GM21529 (cell line): Measurements from ENCODE around the gene LCE1F.

Experiments
- ATAC-seq: cut with Tn5 transposase; IDR thresholded peaks from one replicate; pipeline ENCODE4 v1.9.1; 2021; ENCODE audit not compliant: unreplicated experiment

LCE1F gene, protein sequence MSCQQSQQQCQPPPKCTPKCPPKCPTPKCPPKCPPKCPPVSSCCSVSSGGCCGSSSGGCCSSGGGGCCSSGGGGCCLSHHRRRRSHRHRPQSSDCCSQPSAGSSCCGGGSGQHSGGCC

DNA sequence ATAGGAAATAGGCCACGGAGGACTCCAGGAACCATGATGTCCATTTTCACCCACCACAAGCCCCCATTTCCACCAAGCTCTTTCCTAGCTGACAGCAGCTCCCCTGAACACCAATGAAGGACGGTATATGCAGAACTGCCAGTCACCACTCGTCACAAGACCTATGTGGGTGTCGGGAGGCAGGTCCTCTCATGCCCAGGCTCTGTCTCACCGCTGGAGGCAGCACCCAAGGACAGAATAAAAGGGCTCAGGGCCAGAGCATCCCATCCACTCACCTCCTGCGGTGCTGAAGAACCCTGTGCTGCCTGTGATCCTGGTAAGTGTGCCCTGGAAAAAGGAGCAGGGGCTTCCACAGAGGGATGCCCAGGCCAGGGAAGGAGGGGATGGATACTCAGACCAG, at the start of gene LCE1F:
Gene LCE1F, plus strand, starts transcription at position 266 of the 400 bp plus-strand sequence. CDS start 1,232 bp downstream, outside the sequence.
- no peak for ATAC-seq

DNA sequence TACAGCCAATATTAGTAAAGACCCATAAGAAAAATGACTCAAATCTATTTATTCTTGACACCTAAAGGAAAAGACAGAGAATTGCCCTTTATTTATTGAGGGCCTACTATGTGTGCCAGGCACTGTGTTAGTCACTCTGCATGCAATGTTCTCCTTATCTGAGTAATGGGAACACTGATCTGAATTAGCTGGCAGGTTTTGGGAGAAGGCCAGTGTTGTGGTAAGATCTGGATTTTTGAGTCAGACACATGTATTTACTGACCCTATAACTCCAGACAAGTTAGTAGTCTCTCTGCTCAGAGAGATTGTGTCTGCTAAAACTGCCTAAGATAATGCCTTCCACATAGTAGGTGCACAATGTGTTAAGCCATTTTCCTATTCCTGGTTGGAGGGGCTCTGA, 49.7 kb upstream of the LCE1F start:
- no peak for ATAC-seq

DNA sequence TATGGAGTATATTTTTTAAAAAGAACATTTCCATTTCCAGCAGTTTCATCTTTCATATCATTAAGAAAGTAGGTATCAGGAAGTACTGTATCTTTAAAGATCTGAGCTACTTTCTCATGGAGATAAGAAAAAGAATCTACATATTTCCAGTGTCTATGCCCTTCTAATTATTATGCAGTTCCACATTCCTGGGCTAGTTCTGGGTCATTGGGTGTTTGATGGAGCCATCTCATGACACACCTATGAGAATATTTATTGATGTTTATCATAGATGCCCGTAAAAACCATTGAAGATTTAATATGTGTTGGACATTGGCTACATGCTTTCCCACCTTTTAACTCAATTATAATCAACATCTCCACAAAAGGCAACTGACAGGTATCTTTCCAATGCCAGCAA, 46.0 kb upstream of the LCE1F start:
- ATAC-seq, result no peak

DNA sequence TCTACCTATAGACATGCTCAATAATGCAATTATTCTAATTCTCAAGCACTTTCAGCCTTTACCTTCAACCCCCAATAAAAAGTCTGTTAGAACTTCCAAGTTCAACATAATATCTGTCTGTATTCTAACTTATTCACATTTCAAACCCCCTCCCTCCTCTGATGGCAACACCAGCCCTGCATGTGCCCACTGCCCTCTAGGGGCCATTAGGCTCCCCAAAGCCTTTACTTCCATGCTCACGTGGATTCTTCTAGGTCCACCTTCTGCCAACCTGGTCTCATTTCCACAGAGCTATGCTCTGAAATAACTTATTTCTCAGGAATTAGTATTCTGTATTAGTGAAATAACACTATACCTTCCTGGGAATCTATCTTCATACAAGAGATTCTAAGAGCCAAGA, 39.3 kb upstream of the LCE1F start:
- ATAC-seq, result no peak

DNA sequence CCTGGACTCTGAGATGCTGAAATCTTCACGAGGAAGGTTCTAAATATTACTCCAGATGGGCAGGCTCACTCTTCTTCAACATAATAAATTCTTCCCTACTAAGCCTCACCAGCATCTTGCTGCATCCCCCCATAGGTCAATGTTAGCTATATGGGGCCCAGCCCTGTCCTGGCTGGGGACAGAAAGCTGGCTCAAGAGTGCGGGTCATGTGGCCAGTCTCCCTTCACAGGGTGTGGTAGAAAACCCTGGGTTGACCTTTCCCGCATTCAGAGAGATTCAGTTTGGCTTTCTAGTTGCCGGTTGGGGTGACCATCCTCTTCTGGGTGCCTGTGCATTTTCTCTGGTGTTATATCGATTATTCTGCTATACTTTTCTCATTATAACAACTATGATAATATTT, 36.9 kb upstream of the LCE1F start:
- no peak for ATAC-seq

DNA sequence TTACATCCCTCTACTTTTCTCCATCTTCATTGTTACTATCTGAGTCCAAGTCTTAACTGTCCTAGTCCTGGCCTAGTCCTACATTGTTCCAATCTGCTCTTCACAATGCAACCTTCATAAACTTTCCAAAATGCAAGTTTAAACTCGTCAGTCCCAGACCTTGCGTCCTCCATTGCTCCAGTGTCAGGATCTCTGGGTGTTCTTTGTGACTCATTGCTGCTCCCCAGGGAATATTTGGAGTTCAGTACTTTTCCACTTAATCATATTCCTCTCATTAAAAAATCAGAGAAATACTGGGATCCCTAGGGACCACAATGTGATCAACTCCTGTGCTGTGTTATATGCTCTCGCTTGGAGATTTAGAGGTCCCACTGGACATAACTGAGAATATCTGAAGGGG, 35.1 kb upstream of the LCE1F start:
- ATAC-seq, result no peak

DNA sequence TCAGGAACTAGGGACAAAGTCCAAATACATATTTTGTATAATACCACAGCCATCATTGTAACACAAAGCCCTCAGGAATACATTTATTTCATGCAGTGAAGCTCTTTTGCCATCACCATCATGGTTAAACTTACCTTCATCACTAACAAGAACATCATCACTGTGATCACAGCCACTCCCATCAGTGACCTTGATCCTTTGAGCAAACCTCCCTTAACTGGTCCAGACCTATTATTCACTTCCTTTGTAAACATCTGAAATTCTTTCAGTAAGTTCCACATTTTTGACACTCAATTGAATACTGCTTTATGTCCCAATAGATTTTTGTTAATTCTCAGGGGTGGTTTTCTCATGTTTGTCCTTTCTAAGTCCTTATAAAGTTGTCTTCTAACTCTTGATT, 33.3 kb upstream of the LCE1F start:
- no peak for ATAC-seq

DNA sequence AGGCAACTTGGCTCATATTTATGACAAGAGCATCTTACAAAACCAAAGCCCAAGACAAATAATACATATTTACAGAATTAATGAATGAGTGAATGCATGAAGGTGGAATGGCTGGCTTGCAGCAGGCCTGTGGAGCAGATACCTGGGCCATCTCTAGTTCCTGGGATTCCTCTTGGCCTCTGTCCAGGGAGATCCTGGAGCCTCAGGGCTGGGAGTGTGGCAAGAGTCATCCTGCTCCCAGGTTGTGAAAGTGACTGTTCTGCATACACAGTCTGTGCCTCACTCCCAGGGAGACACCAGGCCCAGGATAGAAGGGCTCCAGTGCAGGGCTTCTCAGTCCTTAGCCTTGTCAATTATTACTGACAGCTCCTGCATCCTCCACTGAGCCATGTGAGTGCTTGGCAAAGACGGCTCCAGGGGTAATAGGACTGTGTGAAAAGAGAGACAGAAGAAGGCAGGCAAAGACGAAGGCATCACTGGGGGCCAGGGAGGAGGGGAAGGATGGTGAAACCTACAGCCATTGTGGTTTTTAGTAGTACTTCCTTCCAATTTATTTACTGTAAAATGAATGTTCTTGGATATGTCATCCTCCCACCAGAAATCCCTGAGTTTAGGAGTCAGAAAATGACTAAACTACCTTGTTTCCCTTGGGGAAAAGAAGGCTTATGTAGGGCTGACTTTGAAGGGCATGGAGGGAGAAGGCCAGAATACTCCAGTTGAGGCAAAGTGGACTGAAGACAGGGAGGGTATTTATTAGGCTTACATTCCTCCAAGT, 31.4 kb upstream of the LCE1F start:
- no peak for ATAC-seq

DNA sequence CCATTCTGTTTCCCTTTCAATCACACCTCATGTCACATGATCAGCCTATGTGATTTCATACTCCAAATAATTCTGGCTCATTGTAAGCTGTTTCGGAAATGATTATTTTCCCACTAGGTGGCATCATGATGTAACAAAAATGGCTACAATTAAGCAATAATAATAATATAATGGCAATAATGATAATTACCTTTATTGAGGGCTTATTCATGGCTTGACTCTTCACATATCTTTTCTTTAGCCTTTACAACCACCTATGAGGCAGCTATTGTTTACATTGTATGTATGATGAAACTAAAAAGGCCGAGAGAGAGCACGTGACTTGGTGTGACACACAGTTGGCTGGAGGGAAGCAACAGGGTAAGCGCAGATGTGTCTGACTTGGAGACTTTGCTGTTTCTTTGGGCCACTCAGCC, 29.6 kb upstream of the LCE1F start:
- no peak for ATAC-seq

DNA sequence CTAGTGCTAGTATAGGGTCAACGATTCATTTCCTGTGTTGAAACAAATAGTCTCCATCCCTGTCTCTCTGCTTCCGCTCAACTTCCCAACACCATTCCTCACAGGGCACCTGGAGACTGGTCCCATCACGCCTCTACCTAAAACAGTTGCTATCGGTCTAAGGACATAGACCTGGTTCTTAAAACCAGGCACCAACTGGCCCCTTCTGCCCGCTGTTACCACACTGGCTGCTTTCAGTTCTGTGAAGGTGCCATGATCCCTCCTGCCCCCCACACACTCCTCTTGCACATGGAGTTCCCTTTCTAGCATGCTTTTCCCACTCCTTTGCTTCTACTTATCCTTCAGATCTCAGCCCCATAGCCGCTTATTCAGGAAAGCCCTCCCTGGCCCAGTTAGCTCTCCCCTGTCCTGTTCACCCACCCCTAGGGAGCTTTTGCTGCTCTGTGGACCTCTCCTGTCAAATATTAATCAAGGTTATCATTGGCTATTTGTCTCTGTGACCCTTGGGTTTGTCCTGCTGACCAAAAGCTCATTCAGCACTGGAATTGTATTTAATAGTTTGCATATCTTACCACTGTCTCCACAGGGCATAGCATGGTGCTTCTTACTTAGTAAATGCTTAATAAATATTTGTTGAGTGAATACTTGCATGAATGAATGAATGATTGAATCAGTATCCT, 29.0 kb upstream of the LCE1F start:
- no peak for ATAC-seq

DNA sequence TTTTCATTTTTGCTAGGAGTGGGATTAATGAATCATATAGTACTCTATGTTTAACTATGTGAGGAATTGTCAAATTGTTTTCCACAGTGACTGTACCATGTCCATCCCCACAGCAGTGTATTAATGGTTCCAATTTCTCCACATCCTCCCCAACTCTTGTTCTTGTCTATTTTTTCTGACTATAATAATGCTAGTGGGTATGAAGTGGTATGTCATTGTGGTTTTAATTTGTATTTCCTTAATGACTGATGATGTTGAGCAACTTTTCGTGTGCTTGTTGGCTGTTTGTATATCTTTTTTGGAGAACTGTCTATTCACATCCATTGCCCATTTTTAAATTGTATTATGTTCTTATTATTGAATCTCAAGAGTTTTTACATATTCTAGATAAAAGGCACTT, 27.1 kb upstream of the LCE1F start:
- ATAC-seq, result no peak

DNA sequence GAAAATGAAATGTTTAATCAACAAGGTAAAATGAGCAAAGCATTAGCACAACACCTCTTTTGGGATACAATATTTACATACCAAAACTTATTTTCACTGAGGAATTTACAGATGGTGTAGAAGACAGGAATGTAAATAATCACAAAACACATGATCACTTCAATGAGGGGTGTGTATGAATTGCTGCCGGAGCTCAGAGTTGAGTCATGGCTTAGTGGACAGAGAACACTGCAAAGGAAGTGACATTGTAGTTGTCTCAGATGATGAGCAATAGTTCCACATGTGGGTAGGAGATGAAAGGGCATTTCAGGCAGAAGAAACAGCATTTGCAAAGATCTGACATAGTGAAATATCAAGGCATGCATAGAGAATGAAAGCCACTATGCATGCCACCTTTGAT, 22.7 kb upstream of the LCE1F start:
- ATAC-seq, result no peak

DNA sequence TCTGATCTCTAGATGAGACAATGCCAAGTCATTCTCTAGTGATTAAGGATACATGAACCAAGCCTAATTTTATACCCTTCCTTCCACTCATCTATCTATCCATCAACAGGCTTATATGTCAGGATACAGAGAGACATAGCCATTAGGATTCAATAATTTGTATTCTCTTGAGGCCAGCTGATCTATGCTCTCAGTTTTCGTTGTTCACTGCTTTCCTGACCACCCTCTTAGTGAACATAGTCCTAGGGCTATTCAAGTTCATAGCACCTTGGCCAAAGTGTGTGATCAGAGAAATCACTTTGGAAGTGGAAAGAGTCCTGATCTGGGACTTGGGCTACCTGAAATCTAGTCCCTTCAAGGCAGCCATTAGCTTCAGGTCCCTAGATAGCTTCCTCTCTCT, 21.4 kb upstream of the LCE1F start:
- ATAC-seq, result no peak

DNA sequence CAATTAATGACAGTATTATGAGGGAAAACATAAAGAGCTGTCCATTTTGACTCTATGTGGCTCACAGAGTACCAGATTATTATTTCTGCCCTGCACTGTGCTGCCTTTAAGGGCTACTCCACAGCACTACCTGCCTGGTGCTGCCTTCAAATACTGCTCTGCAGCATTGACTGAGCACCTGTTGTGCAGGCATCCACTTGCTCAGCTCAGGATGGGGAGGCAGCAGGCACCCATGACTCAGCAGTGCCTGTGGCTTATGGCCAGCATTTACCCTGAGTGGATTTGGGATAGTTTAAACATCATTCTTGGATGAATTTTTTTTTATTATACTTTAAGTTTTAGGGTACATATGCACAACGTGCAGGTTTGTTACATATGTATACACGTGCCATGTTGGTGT, 18.1 kb upstream of the LCE1F start:
- ATAC-seq, result no peak

DNA sequence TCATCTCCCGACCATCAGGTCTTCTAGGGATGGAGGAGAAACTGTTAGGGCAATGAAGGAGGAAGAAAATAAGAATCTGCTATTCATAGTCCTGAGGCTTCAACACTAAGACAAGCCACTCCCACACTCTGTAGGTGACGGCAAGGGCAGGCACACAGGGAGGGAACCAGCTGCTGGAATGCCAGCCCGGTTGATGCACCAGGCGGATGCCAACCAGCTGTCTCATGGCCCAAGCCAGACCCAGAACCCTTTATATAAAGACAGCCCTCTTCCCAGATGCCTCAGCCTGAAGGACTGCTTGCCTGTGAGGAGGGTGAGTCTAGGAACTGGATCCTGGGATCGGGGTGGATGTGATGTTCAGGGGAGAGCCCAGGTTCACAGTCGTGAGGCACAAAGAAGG, 17.2 kb upstream of the LCE1F start, which contains the start of gene KPRP:
Gene KPRP, plus strand, starts transcription at position 279 of the 400 bp plus-strand sequence. CDS start 1,564 bp downstream, outside the sequence.
- ATAC-seq, result no peak

DNA sequence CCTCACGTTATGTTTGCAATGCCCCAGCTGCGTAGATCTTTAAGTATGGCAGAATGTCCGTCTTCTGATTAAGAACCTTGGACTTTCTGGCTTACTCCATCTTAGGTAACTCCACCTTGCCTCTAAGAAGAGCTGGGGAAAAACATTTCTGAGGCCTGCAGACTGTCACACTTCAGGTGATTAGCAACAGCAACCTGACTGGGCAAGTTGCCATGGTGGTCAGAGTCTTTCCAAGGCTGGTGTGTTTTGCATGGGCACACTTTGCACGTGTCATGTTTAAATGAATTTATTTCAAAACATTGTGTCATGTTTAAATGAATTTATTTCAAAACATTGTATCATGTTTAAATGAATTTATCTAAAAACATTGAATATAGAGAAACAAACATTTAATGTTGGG, 16.3 kb upstream of the LCE1F start:
- no peak for ATAC-seq

DNA sequence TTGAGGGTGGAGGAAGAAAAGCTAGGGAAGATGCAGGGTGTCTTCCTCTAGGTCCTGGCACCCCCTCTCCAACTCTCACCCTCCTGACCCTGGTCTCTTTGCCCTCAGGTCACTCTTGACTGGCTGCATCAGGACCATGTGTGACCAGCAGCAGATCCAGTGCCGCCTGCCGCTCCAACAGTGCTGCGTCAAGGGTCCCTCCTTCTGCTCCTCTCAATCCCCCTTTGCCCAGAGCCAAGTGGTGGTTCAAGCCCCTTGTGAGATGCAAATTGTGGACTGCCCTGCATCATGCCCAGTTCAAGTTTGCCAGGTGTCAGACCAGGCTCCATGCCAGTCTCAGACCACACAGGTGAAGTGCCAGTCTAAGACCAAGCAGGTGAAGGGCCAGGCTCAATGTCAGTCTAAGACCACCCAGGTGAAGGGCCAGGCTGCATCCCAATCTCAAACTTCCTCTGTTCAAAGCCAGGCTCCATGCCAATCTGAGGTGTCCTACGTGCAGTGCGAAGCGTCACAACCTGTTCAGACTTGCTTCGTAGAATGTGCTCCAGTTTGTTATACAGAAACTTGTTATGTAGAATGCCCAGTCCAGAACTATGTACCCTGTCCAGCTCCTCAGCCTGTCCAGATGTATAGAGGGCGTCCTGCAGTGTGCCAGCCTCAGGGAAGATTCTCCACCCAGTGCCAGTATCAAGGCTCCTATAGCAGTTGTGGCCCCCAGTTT, 15.3 kb upstream of the LCE1F start:
- ATAC-seq, result no peak

DNA sequence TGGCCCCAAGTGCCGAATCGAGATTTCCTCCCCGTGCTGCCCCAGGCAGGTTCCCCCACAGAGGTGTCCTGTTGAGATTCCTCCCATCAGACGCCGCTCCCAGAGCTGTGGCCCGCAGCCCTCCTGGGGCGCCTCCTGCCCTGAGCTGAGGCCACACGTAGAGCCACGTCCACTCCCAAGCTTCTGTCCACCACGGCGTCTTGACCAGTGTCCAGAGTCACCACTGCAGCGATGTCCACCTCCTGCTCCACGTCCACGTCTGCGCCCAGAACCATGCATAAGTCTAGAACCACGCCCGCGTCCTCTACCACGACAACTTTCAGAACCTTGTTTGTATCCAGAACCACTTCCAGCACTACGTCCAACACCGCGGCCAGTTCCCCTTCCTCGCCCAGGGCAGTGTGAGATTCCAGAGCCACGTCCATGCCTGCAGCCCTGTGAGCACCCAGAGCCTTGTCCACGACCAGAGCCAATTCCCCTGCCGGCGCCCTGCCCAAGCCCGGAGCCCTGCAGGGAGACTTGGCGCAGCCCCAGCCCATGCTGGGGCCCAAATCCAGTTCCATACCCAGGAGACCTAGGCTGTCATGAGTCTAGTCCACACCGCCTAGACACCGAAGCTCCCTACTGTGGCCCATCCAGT, 14.3 kb upstream of the LCE1F start:
- ATAC-seq, result no peak

DNA sequence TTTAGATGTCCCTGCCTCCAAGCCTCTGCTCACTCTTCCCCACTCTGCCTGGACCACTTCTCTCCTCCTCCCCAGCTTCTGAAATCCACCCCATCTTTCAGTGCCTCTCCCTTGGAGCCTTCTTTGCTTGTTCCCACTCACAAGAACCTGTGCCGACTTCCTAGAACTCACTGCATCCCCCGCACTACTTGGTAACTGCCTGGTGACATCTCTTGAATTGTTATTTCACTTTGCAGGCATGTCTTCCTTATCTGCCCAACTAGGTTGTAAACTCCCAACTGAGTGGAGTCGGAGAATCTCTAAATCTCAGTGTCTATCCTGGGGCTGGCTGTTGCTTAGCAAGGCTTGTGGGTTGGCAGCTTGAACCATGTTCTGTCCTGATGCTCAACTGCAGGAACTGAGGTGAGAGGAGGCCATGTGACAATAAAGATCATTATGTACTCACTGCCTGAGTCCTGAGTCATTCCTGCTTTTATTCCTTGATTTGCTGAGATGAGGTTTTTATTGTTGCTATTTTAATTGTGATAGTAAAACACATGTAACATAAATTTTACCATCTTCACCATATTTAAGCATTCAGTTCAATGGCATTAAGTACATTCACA, 13.2 kb upstream of the LCE1F start:
- no peak for ATAC-seq

DNA sequence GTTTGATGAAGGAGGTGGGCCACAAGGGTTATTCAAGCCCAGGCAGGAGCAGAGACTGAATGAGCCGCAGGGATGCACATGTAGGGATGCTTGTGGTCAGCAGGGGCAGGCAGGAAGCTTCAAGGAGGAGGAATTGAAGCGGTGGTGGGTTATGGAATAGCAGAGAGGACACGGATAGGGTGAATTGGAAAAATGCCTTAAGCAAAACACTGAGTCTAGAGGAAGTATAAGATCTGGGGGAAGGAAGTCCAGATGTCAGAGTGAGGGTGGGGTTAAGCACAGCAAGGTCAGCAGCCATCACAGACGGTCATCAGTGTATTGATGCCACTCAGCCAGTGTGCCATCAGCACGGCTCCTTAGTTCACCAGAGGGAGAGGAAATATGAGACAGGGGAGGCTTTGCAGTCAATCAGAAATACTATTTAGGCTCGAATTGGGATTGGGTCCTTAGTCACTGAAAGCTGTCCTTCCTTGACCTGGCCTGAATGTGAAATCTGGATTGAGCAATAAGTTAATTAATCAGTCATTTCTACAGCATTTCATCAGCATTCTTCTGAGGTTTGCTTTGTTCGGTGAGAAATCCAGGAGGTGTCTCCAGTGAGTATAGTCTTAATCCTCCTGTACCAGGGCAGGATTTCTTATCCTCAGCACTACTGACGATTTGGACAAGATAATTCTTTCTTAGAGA, 6.0 kb upstream of the LCE1F start:
- no peak for ATAC-seq
